Stimulated activated CD8-positive, alpha-beta memory T cell treated with anti-CD3 and anti-CD28 coated beads, Interleukin-15, amount 100 ng/mL, for 48 hours (primary cell): Measurements from ENCODE around the gene MLYCD.
"Not testable (repeated sequence)": the region's sequence is repeated elsewhere in the genome, so short reads cannot be mapped to it uniquely, and the experiment has no call there.

ENCODE experiments used
- DNase-seq, 2 donors: peaks; one replicate each; pipeline ENCODE4 v3.0.0-alpha.2; 2020; ENCODE audit warnings: low read depth in 2 of 2

The MLYCD gene

DNA sequence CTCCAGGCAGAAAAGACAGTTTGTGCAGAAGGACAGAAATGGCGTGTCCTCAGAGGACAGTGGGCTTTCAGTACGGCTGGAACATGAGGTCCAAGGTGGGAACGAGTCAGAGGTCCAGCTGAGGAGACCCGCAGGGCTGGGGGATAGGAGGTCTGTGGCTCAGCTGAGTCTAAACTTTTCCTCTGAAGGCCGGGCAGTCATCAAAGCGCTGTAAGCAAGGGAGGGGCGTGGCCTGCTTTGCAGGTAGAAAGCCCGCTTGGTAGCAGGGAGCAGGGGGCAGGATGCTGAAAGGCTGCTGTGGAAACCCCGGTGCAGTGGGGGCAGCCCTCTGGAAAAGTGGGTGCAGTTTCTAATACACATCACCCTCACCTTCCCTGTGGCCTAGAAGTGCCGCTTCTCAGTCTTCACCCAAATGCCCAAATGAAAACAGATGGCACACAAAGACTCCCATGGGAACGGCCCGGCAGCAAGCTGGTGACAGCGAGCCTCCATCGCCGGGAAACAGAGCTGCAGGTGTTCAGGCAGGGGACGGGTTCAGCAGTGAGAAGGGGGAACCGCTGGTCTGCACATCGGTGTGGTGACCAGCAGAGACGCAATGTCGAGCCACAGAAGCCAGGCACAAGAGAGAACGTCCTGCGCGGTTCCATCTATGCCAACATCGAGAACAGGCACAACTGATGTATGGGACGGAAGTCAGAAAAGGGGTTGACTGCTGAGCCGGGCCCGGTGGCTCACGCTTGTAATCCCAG, 41.9 kb downstream of the MLYCD start:
- DNase-seq: no peak

DNA sequence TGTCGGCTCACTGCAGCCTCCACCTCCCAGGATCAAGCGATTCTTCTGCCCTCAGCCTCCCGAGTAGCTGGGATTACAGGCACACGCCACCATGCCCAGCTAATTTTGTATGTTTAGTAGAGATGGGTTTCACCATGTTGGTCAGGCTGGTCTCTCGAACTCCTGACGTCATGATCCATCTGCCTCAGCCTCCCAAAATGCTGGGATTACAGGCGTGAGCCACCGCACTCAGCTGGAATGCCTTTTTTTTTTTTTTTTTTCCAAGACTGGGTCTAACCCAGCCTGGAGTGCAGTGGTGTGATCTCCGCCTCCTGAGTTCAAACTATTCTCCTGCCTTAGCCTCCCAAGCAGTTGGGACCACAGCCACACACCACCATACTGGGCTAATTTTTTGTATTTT, 42.6 kb downstream of the MLYCD start:
- DNase-seq: not testable (repeated sequence)

DNA sequence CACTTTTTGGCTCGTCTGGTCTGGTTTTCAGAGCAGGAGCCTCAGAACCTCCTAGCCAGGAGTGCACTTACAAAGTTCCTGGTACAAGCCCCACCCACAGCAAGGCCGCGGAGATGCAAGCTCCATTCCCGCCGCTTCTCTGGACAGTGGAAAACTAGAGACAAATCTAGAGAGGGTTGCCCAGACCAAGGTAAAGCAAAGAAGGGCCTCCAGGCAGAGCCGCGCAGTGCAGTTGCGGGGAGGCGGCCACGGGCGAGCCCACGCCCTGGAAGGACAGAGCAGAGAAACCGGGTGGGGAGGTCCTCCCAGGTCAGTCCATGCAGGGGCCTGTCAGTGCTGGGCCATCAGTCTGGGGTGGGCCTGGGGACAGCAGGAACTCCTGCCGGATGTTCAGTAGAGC, 43.2 kb downstream of the MLYCD start:
- no peak for DNase-seq

DNA sequence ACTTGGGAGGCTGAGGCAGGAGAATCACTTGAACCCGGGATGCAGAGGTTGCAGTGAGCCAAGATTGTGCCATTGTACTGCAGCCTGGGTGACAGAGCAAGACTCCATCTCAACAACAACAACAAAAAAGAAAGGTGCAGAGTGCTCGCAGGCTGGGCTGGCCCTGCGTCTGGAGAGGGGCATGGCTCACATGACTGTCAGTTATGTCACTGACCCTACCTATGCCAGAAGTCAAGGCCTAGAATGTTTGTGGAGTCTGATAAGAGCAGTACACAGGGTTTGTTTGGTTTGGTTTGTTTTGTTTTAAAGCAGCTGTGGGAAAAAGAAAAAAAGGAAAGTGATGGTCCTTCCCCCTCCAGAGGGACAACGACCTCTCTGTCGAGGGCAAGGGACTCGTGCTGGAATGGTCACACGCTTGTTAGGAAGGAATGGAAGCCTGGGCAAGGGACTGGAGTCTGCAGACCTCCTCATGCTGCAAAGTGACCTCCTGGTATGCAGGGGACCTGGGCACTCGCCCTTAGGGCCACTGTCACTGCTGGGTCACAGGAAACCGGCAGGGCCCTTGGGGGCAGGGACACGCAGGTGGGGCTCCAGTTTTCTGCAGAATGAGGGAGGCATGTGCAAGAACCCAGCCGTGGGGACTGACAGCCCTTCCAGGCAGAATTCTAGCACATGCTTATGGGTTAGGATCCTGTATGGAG, 44.0 kb downstream of the MLYCD start:
- no peak for DNase-seq

DNA sequence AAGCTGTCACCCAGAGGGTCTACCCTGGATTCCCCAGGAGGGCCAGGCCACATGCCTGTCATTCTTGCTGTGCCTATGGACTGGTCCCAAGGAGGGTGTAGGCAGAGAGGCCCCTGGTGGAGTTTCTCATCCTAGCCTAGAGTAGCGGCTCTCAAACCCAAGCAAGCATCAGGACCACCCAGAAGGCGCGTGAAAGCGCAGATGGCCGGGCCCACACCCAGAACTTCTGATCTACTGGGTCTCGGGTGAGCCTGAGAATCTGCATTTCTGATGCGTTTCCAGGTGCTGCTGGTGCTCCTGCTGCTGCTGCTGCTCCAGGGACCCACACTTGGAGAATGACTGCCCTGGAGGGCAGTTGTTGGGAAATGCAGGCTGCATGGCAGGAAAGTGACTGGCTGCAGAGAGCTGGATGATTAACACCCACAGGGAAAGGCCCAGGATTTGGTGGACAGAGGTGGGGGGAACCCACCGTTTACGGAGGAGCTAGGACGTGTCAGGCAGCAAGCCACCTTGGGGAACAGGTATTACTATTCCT, 44.7 kb downstream of the MLYCD start:
- no peak for DNase-seq

DNA sequence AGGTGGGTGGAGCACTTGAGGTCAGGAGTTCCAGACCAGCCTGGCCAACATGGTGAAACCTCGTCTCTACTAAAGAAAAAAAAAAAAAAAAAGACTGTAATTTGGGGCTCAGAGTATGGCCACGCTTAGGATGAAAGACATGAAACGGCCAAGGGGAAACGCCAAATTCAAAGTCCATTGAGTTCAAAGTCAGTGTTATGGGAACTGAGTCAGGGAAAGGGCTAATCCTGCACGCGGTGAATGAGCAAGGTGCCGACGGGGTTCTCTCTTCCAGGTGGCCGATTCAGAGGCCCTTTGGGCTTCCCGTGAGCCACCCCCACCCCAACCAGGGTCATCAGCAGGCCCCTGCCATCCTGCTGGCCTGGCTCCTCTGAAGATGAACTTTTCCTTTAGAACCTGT, 46.7 kb downstream of the MLYCD start:
- DNase-seq: no peak

DNA sequence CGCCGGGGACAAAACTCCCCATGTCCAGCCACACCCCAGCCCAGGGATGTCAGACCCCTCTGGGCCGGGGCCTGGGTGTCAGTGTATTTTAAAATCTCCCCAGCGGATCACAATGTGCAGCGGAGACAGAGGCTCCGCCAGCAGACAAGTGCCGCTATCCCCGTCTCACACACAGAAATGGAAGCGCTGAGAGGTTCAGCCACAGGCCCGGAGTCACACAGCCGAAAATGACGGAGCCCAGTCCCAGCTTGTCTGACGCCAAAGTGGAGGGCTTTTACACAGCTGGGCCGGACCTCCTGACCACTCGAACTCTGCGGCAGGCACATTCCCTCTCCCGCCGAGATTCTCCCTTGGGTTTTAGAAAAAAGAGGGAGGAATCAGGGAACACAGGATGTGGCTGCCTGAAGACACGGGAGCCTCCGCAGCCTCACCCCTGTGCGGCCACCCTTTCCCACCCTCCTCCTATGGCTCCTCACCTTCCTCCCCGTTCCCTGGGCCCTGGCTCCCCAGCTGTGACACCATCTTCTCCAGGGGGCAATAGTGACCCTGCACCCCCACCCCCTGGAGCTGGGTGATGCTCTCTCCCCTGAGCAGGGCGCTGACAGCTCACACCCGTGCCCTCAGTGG, 47.4 kb downstream of the MLYCD start:
- DNase-seq: no peak

DNA sequence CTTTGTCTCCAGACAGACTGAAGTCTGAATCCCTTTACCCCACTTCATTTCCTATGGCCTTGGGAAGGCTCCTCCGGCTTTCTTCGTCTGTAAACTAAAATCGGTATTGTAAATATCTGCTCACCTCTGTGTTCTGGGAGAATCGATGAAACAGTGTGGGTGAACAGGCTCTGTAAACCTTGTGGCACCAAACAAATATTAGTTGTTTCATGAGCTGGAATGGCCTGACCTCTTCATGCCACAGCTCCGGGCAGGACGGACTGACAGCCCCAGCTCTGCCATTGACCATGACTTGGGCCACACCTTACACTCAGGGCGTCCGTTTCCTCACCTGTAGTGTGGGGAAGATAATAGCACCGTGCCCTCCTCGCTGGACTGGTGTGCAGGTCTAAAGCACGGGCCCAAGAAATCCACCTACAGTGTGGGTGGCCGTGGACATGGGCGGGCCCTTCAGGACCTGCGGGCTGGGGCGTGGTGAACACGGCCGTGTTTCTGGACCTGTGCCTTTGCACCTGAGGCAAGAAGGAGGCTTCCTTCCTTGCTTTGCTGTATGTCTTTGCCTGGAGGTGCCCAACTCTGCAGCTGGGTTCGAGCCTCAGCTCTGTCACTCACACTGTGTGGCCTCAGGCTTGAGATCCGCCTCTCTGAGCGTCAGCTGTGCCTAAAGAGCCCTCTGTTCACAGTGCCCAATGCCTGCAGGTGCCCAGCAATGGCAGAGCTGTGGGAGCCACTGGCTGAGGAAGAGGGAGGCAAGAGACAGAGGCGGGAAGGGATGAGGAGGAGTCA, 48.1 kb downstream of the MLYCD start:
- no peak for DNase-seq

DNA sequence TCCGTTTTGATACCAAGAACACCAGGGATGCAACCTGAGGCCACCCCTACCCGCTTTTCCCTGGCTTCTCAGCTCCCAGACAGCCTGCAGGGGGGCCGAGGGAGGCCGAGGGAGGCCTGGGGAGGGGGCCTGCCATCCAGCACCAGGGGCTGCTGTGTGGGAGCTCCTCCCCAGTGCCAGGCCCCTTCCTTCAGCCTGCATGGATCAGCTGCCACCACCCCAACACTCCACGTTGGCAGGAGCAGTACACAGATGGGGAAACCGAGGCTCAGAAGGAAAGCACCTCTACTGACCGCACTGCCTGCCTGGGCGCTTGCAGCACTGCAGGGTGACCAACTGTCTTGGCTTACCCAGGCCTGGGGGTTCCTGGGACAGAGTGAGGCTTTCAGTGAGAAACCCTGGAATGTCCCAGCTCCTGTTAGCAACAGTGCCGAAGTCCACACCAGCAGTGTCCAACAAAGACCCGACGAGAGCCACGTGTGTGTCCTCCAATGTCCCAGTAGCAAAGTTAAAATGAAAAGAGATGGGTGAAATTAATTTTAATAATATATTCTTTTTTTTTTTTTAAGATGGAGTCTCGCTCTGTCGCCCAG, 48.8 kb downstream of the MLYCD start:
- DNase-seq: no peak

DNA sequence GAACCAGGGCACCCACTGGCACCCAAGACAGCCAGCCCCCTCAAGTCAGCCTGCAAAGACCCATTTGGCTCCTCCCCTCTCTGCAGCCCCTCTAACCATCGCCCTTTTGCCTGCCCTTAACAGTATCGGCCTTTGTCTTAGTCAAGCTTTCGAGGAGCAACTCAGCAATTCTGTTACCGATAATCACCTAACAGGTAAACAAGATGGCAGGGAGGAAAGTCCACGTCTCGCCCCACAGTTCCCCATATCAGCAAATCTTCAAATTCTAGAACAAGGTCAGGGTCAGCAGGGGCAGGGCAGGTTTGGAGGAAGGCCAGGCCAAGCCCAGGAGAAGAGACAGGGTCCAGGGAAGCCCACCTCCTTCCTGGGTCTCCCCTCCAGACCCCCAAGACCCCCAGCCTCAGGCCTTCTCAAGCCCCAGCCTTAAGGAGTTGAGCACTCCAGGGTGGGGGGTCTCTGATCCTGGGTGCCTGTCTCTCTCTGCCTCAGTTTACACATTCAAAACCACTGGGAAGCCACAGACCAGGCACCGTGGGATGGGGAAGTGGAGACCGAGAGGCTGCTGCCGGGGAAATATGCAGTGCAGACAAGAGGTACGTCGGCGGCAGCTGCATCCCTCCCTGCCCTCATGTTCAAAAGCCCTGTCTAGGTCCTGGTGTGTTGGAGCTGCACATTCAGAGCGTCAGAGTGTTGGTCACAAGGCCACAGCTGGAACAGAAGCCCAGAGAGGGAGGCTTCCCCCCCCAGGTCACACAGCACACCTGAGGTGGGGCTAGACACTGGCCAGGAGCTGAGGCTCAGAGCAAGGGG, 50.2 kb downstream of the MLYCD start:
- DNase-seq: no peak

DNA sequence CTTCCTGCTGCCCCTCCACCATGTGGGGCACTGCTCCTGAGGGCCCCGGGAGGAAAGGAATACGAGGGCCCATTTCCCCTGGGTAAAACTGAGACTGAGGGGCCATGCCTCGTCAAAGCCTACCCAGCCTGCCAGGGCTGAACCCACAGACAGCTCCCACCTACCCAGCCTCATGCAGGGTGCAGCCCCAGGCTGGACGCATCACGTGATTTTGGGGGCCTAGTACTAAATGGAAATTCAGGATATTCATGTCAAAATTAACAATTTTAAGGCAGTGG, 50.7 kb downstream of the MLYCD start:
- no peak for DNase-seq

DNA sequence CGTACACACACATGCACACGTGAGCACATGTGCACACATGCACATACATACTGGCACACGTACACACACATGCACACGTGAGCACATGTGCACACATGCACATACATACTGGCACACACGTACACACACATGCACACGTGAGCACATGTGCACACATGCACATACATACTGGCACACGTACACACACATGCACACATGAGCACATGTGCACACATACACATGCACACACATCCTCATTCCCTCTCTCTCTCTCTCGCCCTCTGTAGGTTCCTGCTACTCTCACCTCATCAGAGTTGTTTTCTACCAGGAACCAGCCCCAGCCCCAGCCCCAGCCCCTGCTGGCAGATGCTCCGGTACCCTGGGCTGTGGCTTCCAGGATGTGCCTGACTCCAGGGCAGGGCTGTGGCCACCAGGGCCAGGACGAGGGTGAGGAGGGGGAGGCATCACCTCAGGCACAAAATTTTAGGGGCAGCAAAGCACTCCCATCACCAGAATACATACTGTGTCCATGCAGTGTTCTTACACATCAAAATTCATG, 52.0 kb downstream of the MLYCD start:
- not testable (repeated sequence) for DNase-seq

DNA sequence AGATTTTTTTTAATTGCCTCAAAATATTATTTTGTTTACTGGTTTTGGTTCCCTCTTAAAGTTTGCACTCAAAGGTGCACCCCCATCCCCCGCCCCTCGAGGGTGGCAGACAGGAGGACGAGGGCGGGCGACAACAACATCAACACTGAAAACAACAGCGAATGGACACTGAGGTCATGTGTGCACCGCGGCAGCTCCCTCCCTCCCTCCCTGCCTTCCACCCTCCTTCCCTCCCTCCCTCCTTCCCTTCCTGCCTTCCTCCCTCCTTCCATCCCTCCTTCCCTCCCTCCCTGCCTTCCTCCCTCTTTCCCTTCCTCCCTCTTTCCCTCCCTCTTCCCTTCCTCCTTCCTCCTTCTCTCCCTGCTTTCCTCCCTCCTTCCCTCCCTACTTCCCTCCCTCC, 52.6 kb downstream of the MLYCD start:
- no peak for DNase-seq

DNA sequence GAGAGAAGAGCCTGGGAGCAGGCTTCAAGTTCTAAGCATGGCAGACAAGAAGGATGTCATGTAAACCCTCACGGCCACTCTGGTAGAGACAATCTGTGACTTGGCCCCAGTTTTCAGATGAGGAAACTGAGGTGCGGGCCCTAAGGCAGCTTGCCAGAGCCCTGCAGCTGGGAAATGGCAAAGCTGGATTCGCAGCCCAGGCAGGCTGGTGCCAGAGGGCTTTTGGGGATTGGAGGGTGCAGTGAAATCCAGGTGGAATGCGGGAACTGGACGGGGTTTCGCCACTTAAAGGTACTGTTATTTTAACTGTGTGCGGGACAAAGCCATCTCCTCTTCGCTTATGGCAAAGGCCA, 53.6 kb downstream of the MLYCD start:
- DNase-seq: no peak

DNA sequence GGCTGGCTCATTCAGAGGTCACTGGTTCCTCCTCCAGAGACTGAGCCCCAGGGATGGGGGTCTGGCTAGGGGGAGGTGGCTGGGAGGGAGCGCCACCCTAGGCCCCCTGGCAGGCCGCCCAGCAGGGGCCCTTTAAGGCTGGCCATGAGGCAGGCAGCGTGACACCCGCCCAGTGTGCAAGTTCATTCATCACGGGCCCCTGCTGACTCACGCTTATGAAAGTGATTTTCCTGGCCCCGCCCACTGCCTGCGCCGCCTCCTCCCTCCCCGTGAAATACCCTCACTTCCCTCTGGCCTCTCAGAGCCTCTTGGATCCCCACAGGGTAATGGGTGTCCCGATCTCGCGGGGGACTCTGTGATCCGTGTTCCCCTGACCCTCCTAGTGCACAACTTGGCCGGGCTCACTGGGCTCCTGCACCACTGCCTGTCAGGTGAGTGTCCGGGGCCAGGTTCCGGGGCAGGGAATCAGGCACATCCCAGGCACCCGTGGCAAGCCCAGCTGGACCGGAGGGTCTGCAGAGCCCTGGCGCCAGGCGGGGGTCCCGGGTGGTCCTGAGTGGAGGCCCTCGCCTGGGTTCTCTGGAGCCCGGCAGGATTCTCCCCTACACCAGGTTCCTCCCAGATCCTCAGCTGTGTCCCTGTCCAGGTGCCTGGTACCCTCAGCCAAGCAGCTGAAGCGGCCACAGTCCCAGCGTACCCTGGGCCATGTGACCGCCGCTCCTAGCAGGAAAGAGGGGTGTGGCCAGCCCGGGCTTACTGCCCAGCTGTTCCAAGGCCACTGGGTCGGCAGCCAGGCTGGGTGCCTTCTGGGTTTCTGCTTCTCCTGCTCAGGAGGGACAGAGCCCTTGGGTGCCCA, 54.3 kb downstream of the MLYCD start, which contains the start of gene OSGIN1:
TSS of gene OSGIN1 (plus strand) at position 301 of the 856 bp plus-strand sequence. CDS start 4,432 bp downstream, outside the sequence.
- peak; percentile 68 to 73 for DNase-seq

DNA sequence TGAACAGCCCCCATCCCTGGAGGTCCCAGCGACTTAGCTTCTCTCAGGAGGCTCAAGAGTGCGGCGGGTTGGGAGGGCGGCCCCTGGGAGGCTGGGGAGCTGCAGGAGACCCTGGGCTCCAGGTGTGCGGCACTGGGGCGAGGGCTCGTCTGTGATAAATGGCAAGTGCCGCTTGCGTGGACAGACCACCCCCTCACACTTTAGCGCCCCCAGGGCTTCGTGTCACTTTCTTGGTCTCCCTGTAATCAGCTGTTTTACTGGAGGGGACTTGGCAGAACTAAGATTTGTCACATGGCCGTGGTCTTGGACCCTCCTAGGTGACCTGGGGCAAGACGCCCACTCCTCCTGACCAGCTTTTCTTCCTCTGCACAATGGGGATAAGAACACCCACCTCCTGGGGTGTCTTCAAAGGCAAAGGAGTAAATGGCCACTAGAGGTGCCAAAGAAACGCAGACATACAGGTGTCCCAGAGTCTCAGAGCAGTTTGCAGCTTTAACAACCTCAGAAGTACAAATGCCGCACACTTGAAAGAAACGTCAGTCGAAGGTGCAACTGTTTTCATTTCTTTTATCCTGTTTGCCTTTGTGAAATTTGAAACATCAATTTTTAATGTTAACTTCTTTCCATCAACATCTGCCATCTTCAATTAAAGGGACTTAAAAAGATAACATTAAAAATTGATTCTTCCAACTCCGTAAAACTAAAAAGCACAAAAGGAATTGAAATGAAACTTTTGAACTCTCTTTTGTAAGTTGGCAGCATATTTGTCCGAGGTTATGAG, 55.1 kb downstream of the MLYCD start:
- no peak for DNase-seq

DNA sequence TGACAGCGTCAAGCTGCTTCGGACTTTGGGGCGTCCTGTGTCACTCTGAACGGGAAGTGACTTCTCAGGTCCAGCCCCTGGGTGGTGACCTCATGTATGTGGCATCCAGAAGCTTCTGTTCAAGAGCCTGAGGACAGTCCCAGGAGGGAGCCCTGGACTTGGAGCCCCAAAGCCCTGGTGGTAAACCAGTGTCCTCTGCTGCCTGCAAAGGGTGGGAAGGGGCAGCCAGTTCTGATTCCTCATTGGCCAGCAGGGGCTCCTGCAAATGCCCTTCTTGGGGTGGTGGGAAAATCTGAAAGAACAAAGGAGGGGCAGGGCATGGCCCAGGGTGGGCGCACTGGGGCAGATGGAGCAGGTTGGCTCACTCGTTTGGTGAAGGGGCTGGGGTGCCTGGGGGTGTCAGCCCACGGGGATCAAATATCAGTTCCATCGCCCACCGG, 55.7 kb downstream of the MLYCD start:
- no peak for DNase-seq

DNA sequence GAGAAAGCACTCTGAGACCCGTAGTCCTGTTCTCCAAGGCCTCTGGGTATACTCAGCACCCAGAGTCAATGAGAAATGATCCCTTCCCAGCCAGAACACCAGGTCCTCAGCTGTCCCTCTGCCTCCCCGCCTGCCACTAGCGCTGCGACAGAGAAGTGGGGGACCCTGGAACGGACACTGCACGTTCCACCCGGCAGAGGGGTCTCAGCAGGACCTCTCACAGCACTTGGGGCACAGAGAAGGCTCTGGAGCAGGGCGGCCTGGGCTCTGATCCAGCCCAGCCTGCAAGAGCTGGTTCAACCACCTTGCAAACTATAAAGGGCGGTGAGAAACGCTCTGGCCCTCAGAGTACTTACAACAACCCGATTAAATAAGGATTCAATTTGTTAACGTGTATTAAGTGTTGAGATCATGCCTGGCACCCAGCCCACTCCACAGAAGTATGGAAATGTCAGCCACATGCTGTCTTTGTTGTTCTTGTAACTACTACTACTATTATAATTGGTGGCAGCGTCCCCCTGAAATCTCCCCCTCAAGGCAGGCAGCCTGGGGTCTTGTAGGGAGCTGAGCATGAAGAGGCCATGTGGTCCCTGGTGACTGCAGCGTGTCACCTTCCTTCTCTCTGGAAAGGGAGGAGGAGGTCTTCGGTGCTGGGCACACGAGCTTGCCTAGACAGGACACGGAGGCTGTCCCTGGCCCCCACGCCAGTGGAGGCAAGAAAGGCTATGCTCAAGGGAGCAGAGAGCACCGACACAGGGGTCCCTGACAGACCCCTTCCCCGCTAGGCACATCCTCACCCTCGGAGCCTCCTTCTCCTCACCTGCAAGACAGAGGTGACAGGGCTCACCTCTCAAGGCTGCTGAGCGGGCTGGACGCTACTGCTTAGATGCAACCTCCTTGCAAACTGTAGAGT, 56.6 kb downstream of the MLYCD start:
- no peak for DNase-seq
